Head of caudate nucleus (tissue), 42 donors: Measurements from ENCODE around the gene CCL22.
A peak's percentile ranks its signal among the peaks of the same experiment; 100 is the strongest.
"Not testable (repeated sequence)": the region's sequence is repeated elsewhere in the genome, so short reads cannot be mapped to it uniquely, and the experiment has no call there.

Experiments
- DNase-seq, 42 donors: peaks; one replicate each; pipeline versions ENCODE4 v3.0.0 to v3.0.0-alpha.2; 2020 to 2021; ENCODE audit warnings: mixed read lengths in 7 of 42
- intact Hi-C: fragments of 100-400 bp; cut with DNase I; formaldehyde crosslinking; loops from one replicate; pipeline ENCODE4 v1.15.0; 2022

Gene CCL22

DNA sequence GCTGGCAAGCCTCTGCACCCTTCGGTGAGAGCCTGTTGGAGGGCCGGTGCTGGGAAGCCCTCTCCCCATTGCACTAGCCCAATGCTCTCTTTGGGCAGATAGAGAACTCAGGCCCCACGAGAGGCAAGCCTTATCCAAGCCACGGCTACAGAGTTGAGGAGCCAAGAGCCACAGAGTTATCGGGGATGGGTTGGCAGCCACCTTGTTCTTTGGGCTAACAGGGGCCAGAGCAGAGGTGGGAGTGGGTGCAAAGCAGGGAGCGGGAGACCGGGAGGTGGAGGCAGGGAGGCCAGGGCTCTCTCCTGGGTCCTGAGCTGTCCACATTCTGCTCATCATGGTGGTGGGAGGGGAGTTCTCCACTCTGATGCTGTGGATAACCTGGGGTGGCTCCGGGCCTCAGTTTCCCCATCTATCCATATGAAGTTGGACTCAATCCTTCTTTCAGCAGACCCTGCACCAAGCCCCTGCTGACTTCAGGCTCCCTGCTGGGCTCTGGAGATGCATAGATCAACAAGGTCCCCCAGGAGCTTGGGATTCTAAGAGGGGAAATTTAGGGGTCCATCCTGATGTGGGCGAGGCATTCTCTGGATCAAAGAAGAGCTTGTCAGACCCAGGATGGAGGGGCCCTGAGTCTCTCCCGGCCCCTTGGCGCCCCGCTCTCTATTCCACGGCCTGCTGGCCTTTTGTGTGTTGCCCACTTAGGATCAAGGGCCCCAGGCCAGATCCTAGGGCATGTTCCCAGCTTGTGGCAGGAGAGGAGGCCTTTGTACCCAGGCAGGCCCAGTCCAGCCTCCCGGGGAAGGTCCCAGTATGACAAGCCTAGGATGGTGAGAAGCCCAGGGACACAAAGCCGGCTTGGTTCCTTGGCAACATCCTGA, 13.2 kb downstream of the CCL22 start:
- intact Hi-C loops, result loop anchor here (5.0 kb wide), 1 partner anchor 69 kb away; no protein-coding TSS in a partner anchor
- DNase-seq, result no peak

DNA sequence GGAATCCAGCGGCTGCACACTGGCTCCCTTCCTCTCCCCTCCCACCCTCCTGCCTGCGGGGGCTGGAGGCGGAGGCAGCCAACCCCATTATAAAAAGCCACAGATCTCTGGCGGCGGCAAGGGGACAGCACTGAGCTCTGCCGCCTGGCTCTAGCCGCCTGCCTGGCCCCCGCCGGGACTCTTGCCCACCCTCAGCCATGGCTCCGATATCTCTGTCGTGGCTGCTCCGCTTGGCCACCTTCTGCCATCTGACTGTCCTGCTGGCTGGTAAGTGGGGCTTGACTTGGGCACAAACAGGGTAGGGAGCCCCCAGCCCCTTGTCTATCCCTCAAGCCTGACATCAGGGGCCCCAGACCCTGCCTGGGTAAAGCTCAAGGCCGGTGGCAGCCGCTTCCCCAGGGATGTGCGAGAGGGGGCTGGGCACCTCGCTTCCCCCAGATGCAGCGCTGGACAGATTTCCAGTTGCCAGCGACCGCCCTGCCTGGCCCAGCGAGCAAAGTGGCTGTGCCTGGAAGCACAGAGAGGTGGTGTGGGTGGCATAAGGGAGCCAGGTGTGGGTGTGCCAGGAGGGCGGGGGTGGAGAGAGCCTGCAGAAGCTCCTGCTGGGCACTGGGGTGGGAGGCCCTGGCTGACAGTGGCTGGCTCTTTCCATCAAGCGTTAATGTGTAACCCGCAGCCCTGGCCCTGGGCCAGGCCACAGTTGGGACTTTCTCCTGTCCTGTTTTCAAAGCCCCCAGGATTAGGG, 14.0 kb downstream of the CCL22 start, which contains the start of gene CX3CL1:
TSS of gene CX3CL1 (plus strand) at position 119 of the 745 bp plus-strand sequence. CDS start at position 198, 79 bp downstream.
- intact Hi-C loops, result loop anchor here (5.0 kb wide), 1 partner anchor 70 kb away; no protein-coding TSS in a partner anchor

DNA sequence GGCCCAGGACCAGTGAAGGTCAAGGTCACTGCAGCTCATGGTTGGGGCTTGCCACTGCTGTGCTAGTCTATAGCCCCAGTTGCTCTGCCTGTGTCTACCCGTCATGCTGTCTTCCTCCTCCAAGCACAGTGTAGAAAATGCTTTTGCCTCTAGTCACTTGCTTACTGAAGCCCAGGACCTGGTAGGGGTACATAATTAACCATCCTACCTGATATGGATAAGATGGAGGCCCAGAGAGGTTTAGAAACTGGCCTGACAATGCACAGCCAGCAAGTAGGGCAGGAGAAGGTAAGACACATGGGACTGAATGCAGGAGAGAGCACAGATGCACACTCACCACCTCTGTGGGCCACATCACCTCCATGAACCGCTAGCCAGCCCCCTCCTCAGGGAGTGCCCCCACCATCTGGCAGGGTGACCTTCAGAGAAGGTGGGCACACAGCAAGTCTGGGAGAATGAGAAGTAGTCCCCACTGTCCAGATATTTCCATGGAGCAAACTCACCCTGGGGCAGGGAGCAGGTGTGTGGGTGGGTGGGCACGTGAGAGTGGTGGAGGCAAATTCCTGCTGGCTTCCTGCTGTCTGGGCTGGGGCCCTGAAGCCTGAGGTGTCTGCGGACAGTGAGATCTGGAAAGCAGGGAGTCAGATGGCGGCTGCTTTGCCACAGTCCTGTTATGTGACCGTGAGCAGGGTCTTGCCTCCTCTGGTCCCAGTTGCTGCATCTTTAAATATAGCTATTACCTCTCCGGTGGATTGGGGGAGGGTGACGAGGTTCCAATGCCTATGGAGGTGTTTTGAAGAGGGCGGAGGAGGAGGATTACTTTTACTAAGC, 14.7 kb downstream of the CCL22 start:
- peak in 25 of 42 donors; percentile 18 to 79 (median 49) for DNase-seq
- intact Hi-C loops, result loop anchor here (5.0 kb wide), 1 partner anchor 71 kb away; no protein-coding TSS in a partner anchor

More for the DNA sequence above, 14.0 kb downstream of the CCL22 start, which contains the start of gene CX3CL1:
- peak; percentile 46 to 94 (median 80) for DNase-seq

DNA sequence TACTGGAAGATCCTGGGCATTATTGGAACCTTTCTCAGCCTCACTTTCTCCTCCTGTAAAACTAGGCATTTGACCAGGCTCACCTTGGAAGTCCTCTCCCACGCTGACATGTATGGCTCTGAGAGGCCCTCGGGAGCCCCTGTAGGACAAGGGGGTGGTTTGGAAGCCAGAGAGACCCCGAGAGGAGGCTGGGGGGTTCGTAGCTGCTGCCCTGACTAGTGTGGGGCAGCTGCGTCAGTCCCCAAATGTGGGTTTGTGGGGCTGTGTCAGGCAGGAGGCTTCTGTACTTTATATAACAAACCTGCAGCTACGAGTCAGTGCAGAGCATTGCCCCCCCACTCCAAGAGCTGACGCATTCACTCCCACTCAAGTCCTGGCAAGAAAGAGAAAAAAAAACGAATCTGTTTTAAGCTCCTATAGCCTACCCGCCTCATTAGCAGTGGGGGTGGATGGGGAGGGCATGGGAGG, 15.5 kb downstream of the CCL22 start:
- peak; percentile 43 to 92 (median 71) for DNase-seq
- intact Hi-C loops, result loop anchor here (5.0 kb wide), 1 partner anchor 72 kb away; no protein-coding TSS in a partner anchor

DNA sequence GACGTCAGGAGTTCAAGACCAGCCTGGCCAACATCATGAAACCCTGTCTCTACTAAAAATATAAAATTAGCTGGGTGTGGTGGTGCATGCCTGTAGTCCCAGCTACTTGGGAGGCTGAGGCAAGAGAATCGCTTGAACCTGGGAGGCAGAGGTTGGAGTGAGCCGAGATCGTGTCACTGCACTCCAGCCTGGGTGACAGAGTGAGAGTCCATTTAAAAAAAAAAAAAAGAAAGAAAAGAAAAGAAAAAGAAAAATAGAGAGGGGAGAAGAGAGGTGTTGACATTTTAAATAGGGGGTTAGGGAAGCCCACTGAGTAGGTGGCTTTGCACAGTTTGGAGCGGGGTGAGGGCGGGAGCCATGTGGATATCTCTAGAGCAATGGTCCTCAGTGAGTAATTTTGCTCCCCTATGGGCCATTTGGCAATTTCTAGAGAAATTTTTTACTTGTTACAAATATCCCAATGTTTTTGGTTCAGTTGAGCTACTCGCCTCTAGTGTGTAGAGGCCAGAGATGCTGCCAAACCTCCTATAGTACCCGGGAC, 16.4 kb downstream of the CCL22 start:
- intact Hi-C loops, result loop anchor here (5.0 kb wide), 1 partner anchor 73 kb away; no protein-coding TSS in a partner anchor
- DNase-seq, result not testable (repeated sequence)

DNA sequence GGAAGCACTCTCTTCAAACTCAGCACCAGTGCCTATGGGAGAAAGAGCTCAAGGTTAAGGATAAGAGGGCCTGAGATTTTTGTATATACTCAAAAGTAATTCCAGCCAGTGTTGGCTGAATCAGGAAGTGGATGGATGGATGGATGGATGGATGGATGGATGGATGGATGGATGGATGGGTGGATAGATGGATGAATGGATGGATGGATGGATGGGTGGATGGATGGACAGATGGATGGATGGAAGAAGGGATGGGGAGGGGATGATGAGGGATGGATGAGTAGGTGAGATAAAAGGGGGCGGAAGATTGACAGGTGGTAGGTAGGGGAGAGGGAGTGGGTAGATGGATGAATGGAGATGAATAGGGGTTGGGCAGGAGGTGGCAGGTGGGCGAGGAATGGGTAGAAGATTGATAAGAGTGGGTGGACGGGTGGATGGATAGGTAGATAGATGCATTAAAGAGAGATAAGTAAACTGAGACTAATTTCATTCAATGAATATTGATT, 17.8 kb downstream of the CCL22 start:
- intact Hi-C loops, result no loop called here
- DNase-seq, result peak in 1 of 42 donors; percentile 42

DNA sequence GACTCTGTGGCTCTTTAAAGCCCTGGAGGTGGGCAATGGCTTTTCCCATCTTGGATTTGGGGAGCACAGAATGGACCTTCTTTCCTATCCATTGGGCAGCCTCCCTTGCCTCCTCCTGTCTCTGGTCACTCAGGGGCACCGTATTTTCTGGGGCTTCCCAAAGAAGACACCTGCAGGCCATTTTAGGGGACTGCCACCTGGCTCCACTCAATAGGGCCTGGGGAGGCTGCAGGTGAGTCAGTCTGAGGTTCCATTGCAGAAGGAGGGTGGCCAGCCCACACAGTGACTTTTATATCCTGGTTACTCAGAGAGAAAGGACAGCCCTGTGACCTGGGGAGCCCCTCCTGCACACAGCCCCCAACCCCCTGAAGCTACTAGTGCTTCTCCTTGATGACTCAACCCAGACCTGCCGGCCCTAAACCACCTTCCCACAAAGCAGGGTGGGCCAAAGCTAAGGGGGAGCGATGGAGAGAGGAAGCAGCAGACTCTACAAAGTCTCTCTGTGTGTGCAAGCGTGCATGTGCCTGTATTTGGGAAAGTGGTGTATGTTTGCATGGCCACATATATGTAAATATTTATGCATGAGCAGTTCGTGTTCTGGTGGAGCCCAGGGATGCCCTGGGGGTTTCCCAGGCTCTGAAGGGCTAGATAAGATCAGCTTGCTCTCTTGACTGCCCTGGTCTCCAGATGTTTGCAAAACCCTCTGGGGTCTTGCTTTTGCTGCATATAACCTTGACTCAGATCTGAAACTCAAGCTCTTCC, 18.7 kb downstream of the CCL22 start:
- intact Hi-C loops, result no loop called here
- no peak for DNase-seq

DNA sequence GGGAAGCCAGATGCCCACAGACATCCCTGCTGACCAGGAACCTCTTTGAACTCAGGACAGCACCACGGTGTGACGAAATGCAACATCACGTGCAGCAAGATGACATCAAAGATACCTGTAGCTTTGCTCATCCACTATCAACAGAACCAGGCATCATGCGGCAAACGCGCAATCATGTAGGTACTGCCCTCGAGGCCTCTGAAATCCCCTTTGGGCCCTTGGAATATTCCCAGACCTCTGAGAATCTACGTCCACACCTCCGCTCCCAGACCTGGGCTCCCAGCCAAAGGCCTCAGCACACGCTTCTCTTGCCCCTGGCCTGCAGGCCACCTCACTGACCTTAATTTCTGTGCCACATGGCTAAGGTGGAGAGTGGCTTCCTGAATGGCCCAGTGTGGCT, 21.0 kb downstream of the CCL22 start:
- intact Hi-C loops, result no loop called here
- no peak for DNase-seq

DNA sequence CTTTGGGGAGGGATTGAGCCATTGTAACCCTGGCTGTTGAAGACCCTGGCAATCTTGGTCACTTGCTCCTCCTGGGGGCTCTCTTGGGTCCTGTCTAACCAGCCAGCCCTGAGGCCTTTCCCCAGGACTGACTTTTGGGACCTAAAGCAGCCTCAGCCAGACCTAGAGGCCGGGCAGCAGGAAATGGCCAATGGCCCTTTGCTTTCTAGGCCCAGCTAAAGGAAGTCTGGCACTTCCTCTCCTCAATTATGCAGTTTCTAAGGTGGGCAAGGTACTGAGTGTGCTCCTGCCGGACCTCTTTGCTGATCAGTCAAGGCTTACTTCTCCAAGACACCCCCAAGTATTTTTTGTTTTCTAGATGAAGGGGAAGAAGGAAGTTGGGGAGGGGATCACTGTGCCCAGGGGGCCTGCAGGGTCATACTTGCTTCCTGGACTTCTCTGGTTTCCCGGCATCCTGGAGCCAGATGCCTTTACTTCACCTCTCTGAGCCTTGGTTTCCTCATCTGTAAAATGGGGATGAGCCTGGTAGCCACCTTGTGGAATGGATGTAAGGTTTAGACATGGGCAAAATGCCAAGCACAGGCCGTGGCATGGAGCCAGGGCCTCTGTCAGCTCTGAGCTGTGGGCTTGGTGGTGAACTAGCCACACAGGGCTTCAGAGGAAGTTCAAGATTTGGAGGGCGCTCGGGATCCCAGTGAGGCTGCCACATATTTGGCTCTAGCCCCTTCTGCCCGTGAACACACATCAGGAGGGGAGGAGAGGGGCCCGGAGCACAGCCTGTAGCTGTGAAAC, 22.3 kb downstream of the CCL22 start:
- intact Hi-C loops, result no loop called here
- DNase-seq, result peak in 8 of 42 donors; percentile 16 to 61 (median 42)

DNA sequence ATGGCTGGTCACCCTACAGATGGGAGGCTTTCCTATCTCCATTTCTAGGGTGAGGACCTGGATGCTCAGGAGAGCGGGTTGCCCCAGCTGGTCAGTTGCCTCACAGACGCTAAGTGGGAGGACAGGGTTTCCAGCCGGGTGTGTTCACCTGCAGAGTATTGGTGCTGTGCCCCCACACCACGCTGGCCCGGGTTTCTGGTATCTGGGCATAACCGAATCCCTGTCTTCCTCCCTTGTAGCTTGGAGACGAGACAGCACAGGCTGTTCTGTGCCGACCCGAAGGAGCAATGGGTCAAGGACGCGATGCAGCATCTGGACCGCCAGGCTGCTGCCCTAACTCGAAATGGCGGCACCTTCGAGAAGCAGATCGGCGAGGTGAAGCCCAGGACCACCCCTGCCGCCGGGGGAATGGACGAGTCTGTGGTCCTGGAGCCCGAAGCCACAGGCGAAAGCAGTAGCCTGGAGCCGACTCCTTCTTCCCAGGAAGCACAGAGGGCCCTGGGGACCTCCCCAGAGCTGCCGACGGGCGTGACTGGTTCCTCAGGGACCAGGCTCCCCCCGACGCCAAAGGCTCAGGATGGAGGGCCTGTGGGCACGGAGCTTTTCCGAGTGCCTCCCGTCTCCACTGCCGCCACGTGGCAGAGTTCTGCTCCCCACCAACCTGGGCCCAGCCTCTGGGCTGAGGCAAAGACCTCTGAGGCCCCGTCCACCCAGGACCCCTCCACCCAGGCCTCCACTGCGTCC, 23.4 kb downstream of the CCL22 start:
- intact Hi-C loops, result no loop called here
- DNase-seq, result no peak

DNA sequence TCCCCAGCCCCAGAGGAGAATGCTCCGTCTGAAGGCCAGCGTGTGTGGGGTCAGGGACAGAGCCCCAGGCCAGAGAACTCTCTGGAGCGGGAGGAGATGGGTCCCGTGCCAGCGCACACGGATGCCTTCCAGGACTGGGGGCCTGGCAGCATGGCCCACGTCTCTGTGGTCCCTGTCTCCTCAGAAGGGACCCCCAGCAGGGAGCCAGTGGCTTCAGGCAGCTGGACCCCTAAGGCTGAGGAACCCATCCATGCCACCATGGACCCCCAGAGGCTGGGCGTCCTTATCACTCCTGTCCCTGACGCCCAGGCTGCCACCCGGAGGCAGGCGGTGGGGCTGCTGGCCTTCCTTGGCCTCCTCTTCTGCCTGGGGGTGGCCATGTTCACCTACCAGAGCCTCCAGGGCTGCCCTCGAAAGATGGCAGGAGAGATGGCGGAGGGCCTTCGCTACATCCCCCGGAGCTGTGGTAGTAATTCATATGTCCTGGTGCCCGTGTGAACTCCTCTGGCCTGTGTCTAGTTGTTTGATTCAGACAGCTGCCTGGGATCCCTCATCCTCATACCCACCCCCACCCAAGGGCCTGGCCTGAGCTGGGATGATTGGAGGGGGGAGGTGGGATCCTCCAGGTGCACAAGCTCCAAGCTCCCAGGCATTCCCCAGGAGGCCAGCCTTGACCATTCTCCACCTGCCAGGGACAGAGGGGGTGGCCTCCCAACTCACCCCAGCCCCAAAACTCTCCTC, 24.1 kb downstream of the CCL22 start:
- intact Hi-C loops, result no loop called here
- DNase-seq, result no peak

DNA sequence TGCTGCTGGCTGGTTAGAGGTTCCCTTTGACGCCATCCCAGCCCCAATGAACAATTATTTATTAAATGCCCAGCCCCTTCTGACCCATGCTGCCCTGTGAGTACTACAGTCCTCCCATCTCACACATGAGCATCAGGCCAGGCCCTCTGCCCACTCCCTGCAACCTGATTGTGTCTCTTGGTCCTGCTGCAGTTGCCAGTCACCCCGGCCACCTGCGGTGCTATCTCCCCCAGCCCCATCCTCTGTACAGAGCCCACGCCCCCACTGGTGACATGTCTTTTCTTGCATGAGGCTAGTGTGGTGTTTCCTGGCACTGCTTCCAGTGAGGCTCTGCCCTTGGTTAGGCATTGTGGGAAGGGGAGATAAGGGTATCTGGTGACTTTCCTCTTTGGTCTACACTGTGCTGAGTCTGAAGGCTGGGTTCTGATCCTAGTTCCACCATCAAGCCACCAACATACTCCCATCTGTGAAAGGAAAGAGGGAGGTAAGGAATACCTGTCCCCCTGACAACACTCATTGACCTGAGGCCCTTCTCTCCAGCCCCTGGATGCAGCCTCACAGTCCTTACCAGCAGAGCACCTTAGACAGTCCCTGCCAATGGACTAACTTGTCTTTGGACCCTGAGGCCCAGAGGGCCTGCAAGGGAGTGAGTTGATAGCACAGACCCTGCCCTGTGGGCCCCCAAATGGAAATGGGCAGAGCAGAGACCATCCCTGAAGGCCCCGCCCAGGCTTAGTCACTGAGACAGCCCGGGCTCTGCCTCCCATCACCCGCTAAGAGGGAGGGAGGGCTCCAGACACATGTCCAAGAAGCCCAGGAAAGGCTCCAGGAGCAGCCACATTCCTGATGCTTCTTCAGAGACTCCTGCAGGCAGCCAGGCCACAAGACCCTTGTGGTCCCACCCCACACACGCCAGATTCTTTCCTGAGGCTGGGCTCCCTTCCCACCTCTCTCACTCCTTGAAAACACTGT, 25.0 kb downstream of the CCL22 start:
- intact Hi-C loops, result no loop called here
- DNase-seq, result peak in 7 of 42 donors; percentile 15 to 54 (median 28)

DNA sequence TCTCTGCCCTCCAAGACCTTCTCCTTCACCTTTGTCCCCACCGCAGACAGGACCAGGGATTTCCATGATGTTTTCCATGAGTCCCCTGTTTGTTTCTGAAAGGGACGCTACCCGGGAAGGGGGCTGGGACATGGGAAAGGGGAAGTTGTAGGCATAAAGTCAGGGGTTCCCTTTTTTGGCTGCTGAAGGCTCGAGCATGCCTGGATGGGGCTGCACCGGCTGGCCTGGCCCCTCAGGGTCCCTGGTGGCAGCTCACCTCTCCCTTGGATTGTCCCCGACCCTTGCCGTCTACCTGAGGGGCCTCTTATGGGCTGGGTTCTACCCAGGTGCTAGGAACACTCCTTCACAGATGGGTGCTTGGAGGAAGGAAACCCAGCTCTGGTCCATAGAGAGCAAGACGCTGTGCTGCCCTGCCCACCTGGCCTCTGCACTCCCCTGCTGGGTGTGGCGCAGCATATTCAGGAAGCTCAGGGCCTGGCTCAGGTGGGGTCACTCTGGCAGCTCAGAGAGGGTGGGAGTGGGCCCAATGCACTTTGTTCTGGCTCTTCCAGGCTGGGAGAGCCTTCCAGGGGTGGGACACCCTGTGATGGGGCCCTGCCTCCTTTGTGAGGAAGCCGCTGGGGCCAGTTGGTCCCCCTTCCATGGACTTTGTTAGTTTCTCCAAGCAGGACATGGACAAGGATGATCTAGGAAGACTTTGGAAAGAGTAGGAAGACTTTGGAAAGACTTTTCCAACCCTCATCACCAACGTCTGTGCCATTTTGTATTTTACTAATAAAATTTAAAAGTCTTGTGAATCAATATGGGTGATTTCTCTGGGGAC, 25.9 kb downstream of the CCL22 start:
- intact Hi-C loops, result no loop called here
- DNase-seq, result peak in 9 of 42 donors; percentile 13 to 38 (median 25)
